HepG2 (cell line): ENCODE measurements around the gene GRIK4. TPM values are rescaled to one million over a fixed set of nuclear protein-coding genes. Genes with fewer than 3 reads are reported as not detected.

Source experiments
- ATAC-seq: fragments of 200-7000 bp; cut with Tn5 transposase; 3 replicates; pipeline ENCODE4 v1.9.1; 2020; ENCODE audit warnings: mild to moderate bottlenecking, moderate library complexity
- BruUV-seq: library from RNA; stranded (reverse); fragments of 400-500 nt; replicated peaks from 2 replicates; lab custom pipeline; 2021; lab: Mats Ljungman, UMichigan
- CTCF ChIA-PET: fragments of 300-600 bp; formaldehyde crosslinking; extraction: SDS; loops from one replicate; lab custom pipeline; 2021; ENCODE audit warnings: low total read pairs, inconsistent platforms, low intra/inter-chr PET ratio; lab: Yijun Ruan, JAX
- POLR2A ChIA-PET: fragments of 350-600 bp; sonication (Branson Sonifier 250); formaldehyde crosslinking; loops from one replicate; lab custom pipeline; 2020; ENCODE audit warnings: antibody characterized with exemption, inconsistent platforms; lab: Yijun Ruan, JAX
- DNase-seq: peaks from one replicate; pipeline ENCODE4 v3.0.0-alpha.2; 2015; ENCODE audit warnings: low spot score
- FAIRE-seq: peaks from 3 replicates; lab custom pipeline; 2011; peaks lifted over from hg19 to GRCh38; lab: Jason Lieb, UNC
- H2AFZ ChIP-seq: one replicate; pipeline ENCODE4 v1.6.1; 2011; ENCODE audit warnings: low read length, inconsistent platforms
- H3K27ac ChIP-seq: fragments of 300-600 bp; 3 replicates; pipeline ENCODE4 v1.8.0; 2011; ENCODE audit warnings: mixed run types, mild to moderate bottlenecking, mixed read lengths, low read length, inconsistent platforms; ENCODE audit not compliant: insufficient read depth; ENCODE audit errors: extremely low read length
- H3K27me3 ChIP-seq, 2 experiments: fragments of 200-600 bp in 1 of 2; 2 replicates in 1 of 2; 3 replicates in 1 of 2; pipeline versions ENCODE4 v1.6.0 to v1.8.0; 2011; ENCODE audit warnings: low read length in 2 of 2, mild to moderate bottlenecking in 2 of 2, moderate library complexity in 2 of 2, inconsistent platforms in 1 of 2; ENCODE audit not compliant: insufficient read depth in 2 of 2, control insufficient read depth in 1 of 2
- H3K36me3 ChIP-seq, 2 experiments: fragments of 200-600 bp in 1 of 2; replicated peaks in 1 of 2; 2 replicates in 1 of 2; 3 replicates in 1 of 2; pipeline versions ENCODE4 v1.5.1 to v1.8.0; 2011; ENCODE audit warnings: low read length in 2 of 2, inconsistent platforms in 1 of 2; ENCODE audit not compliant: insufficient read depth in 2 of 2, control insufficient read depth in 1 of 2
- H3K4me1 ChIP-seq: 2 replicates; pipeline ENCODE4 v1.5.1; 2012; ENCODE audit warnings: low read length, inconsistent platforms; ENCODE audit not compliant: insufficient read depth
- H3K4me2 ChIP-seq: 2 replicates; pipeline ENCODE4 v1.6.0; 2011; ENCODE audit warnings: low read depth, low read length, inconsistent platforms
- H3K4me3 ChIP-seq, 3 experiments: fragments of 200-600 bp in 1 of 3; sonication (generic), shearing (Covaris generic) in 1 of 3; replicated peaks in 1 of 3; 2 replicates each; pipeline ENCODE4 v1.5.1; 2011 to 2016; ENCODE audit warnings: low read length in 3 of 3, inconsistent platforms in 2 of 3, low read depth in 2 of 3, mild to moderate bottlenecking in 2 of 3, control low read depth in 1 of 3, mixed read lengths in 1 of 3; ENCODE audit not compliant: insufficient read depth in 1 of 3
- H3K79me2 ChIP-seq: one replicate; pipeline ENCODE4 v1.6.1; 2011; ENCODE audit warnings: low read length, inconsistent platforms; ENCODE audit not compliant: insufficient read depth
- H3K9ac ChIP-seq: 2 replicates; pipeline ENCODE4 v1.6.0; 2011; ENCODE audit warnings: mild to moderate bottlenecking, low read depth, low read length, inconsistent platforms; ENCODE audit not compliant: insufficient read depth
- H3K9me3 ChIP-seq: 2 replicates; pipeline ENCODE4 v1.5.1; 2012; ENCODE audit warnings: mild to moderate bottlenecking, low read length
- H4K20me1 ChIP-seq: 2 replicates; pipeline ENCODE4 v1.6.0; 2011; ENCODE audit warnings: inconsistent platforms, mild to moderate bottlenecking, low read length, moderate library complexity; ENCODE audit not compliant: insufficient read depth
- FOXA1 ChIP-seq, 2 experiments: fragments of 450-650 bp in 1 of 2; sonication (generic) in 1 of 2; formaldehyde crosslinking in 1 of 2; IDR thresholded peaks; 2 replicates each; pipeline versions ENCODE4 v1.4.0 to v1.6.1; 2016 to 2020; ENCODE audit warnings: missing genetic modification reagents in 1 of 2
- HIVEP1 ChIP-seq: sonication (generic); formaldehyde crosslinking; IDR thresholded peaks from 2 replicates; pipeline ENCODE4 v1.4.0; 2020; ENCODE audit warnings: mild to moderate bottlenecking, missing genetic modification reagents
- HNRNPLL ChIP-seq: fragments of 200-400 bp; formaldehyde crosslinking; IDR thresholded peaks from 2 replicates; pipeline ENCODE4 v1.6.1; 2017; ENCODE audit warnings: mild to moderate bottlenecking, low read depth, low read length; ENCODE audit not compliant: poor library complexity, severe bottlenecking
- POLR2A ChIP-seq, 2 experiments: IDR thresholded peaks; 2 replicates each; pipeline ENCODE4 v1.6.1; 2011; ENCODE audit warnings: low read depth in 2 of 2, low read length in 2 of 2, mild to moderate bottlenecking in 1 of 2, moderate library complexity in 1 of 2; ENCODE audit not compliant: insufficient read depth in 1 of 2
- RCOR2 ChIP-seq: IDR thresholded peaks from 2 replicates; pipeline ENCODE4 v1.6.1; 2016; ENCODE audit warnings: missing biosample characterization, missing genetic modification reagents
- RORA ChIP-seq: sonication (generic); formaldehyde crosslinking; IDR thresholded peaks from 2 replicates; pipeline ENCODE4 v1.5.0; 2020; ENCODE audit warnings: mild to moderate bottlenecking, missing genetic modification reagents, moderate library complexity
- TBL1XR1 ChIP-seq: fragments of 150-350 bp; IDR thresholded peaks from 2 replicates; pipeline ENCODE4 v1.6.1; 2014; ENCODE audit warnings: borderline replicate concordance, low read length; ENCODE audit not compliant: partially characterized antibody
- ZNF30 ChIP-seq: sonication (generic); formaldehyde crosslinking; IDR thresholded peaks from 2 replicates; pipeline ENCODE4 v1.5.0; 2020; ENCODE audit warnings: mild to moderate bottlenecking, missing genetic modification reagents
- ZNF446 ChIP-seq: sonication (generic); formaldehyde crosslinking; IDR thresholded peaks from 2 replicates; pipeline ENCODE4 v1.5.0; 2020; ENCODE audit warnings: mild to moderate bottlenecking, missing genetic modification reagents
- WGBS: methylation state at CpG from one replicate; pipeline ENCODE4 v1.1.6; 2017; ENCODE audit warnings: low lambda C conversion rate; 5-methylcytosine and 5-hydroxymethylcytosine counted together
- in situ Hi-C: cut with HindIII; loops from 2 replicates; pipeline ENCODE4 v1.10.0; 2017; ENCODE audit warnings: low pct_unique_long_range_greater_than_20kb; ENCODE audit not compliant: extremely low pct_ligation_motif_present
- intact Hi-C: fragments of 100-400 bp; cut with micrococcal nuclease; formaldehyde crosslinking; loops from one replicate; pipeline ENCODE4 v1.10.0; 2022; ENCODE audit not compliant: unreplicated experiment
- polyA plus RNA-seq, 8 experiments: library from polyadenylated mRNA; depleted of rRNA in 3 of 8; stranded (reverse) in 7 of 8; unstranded in 1 of 8; fragments of >200 nt; fragmentation: Illumina TruSeq in 4 of 8; extraction: Trizol in 4 of 8; gene quantifications; 2 replicates each; pipeline versions ENCODE4 v1.2.1 to v1.2.3, GENCODE V29; 2011 to 2016; ENCODE audit warnings: low read depth in 4 of 8, missing spikeins in 1 of 8, mixed read lengths in 1 of 8; ENCODE audit not compliant: insufficient read depth in 1 of 8
- total RNA-seq, 5 experiments: library from RNA; depleted of rRNA; stranded (reverse); fragments of >200 nt; fragmentation: Illumina TruSeq; extraction: Trizol; gene quantifications; 2 replicates each; pipeline ENCODE4 v1.2.3, GENCODE V29; 2016; ENCODE audit warnings: low read depth in 1 of 5
- TF ChIP-seq, protein P1 (sequence below): sonication (generic); formaldehyde crosslinking; IDR thresholded peaks from 2 replicates; pipeline ENCODE4 v1.4.0; 2020; ENCODE audit warnings: missing genetic modification reagents

GRIK4 gene
- total and polyA plus RNA-seq, 2 of the 13 experiments (the other 11 are each of a cell fraction or from before 2014, with no cell fraction given) = 0.04 to 0.07 TPM

DNA sequence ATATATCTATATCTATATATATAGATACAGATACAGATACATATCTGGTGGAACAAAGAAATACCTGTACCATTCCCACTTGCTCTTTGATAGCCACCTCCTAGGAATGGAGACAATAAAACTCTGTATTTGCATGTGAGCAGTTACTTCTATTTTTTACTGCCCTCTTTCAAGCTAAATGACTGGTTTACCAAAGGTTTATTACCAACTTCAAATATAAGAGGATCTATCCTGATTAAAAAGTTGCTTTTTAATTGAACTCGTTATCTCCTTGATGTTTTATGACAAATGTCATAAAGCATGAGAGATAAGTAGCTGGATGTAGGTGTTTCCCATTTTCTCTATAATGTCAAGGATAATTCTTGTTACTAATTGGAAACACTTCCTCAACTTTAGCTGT is 21.7 kb upstream of the GRIK4 start:
- BruUV-seq = no TSS peak
- TF ChIP-seq ZNF30 (CRISPR knock-in tag) (no peak), HNRNPLL (no peak), TBL1XR1 (no peak), ZNF446 (CRISPR knock-in tag) (no peak), FOXA1 (IDR thresholded peaks at IDR 0.05) (no peak), FOXA1 (CRISPR knock-in tag; IDR thresholded peaks at IDR 0.05) (no peak), RCOR2 (CRISPR knock-in tag) (no peak), HIVEP1 (CRISPR knock-in tag) (no peak), RORA (CRISPR knock-in tag) (no peak), POLR2A (IDR thresholded peaks at IDR 0.05; ENCODE audit: insufficient read depth in 1 of 2, low read depth in 2 of 2, low read length in 2 of 2) (no peak)
- TF ChIP-seq, protein P1, sequence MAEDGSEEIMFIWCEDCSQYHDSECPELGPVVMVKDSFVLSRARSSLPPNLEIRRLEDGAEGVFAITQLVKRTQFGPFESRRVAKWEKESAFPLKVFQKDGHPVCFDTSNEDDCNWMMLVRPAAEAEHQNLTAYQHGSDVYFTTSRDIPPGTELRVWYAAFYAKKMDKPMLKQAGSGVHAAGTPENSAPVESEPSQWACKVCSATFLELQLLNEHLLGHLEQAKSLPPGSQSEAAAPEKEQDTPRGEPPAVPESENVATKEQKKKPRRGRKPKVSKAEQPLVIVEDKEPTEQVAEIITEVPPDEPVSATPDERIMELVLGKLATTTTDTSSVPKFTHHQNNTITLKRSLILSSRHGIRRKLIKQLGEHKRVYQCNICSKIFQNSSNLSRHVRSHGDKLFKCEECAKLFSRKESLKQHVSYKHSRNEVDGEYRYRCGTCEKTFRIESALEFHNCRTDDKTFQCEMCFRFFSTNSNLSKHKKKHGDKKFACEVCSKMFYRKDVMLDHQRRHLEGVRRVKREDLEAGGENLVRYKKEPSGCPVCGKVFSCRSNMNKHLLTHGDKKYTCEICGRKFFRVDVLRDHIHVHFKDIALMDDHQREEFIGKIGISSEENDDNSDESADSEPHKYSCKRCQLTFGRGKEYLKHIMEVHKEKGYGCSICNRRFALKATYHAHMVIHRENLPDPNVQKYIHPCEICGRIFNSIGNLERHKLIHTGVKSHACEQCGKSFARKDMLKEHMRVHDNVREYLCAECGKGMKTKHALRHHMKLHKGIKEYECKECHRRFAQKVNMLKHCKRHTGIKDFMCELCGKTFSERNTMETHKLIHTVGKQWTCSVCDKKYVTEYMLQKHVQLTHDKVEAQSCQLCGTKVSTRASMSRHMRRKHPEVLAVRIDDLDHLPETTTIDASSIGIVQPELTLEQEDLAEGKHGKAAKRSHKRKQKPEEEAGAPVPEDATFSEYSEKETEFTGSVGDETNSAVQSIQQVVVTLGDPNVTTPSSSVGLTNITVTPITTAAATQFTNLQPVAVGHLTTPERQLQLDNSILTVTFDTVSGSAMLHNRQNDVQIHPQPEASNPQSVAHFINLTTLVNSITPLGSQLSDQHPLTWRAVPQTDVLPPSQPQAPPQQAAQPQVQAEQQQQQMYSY (CRISPR knock-in tag) = no peak
- no peaks in the 10 kb centered on the region; the same call in 1 of the 2 replicates for H4K20me1 ChIP-seq
- FAIRE-seq (no peak), DNase-seq (no peak), ATAC-seq (no peak)
- H3K9me3 ChIP-seq = no peaks in the 10 kb centered on the region
- peaks cover 2 to 15% of the 10 kb centered on the region in 2 experiments; a peak in 4 of 5 replicates for H3K36me3 ChIP-seq
- no peaks in the 10 kb centered on the region for H3K79me2 ChIP-seq
- no peak overlapping the region for H2AFZ ChIP-seq
- H3K4me3 ChIP-seq = no peak overlapping the region
- intact Hi-C loops (no loop called here), in situ Hi-C loops (no loop called here)
- H3K27ac ChIP-seq = no peak overlapping the region
- ChIA-PET POLR2A (no interaction called here), CTCF (no interaction called here)
- no peaks in the 10 kb centered on the region for H3K27me3 ChIP-seq
- no peaks in the 10 kb centered on the region for H3K4me1 ChIP-seq
- no peak overlapping the region for H3K9ac ChIP-seq
- no peak overlapping the region for H3K4me2 ChIP-seq
- 90% methylated on average over 1 of the region's 1 CpG for WGBS
